Stimulated activated CD4-positive, alpha-beta T cell treated with anti-CD3 and anti-CD28 coated beads, Interleukin-15, amount 100 ng/mL, for 24 hours (primary cell): ENCODE measurements around the gene IL17REL.

Experiments
- DNase-seq: peaks from one replicate; pipeline ENCODE4 v3.0.0-alpha.2; 2020

Gene IL17REL

GRCh38 chr22:50045211-50046018, 32.9 kb upstream of the IL17REL start:
- DNase-seq: no peak

DNA sequence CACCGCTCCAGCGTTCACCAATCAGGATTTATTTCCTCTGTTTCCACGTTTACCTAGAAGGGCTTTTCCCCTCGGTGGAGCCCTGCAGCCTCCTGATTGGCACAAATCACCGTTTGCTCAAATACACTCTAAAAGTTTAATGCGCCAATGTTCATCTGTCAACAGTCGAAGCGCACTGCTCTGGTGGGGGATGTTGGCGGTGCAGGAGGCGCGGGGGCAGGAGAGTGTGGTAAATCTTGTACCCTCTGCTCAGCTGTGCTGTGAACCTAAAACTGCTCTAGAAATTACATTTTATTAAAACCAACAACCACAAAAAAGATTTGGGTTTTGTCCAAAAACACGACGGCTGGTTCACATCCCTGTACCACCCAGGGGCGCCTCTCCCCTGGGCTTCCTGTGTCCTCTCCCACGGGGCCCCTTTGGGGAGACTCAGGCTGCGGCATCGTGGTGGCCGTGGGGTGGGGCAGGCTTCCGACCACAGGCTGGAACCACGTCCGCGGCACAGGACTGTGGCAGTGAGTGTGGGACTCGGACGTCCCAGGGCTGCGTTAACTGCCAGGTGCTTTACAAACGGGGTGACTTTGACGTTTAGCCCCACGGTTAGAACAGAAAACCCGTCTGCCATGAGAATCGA, 32.0 kb upstream of the IL17REL start:
- DNase-seq: no peak

GRCh38 chr22:50041361-50042065, 28.9 kb upstream of the IL17REL start:
- DNase-seq: no peak

DNA sequence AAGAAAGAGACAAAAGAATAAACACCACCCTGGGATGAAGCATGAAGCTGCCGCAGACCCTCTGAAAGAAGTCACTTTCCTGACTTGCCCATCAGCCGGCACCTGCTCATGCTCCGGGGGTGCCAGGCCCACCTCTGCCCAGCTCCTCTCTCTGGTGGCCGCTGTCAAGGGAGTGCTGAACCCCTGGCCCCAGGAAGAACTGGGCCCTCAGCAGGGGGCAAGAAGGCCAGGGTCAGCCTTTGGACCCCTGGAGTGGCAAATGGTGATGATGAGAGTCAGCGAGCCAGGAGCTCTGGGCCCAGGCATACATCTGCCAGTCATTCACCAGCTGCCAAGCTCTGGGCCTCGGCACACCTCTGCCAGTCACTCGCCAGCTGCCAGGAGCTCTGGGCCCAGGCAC, 28.2 kb upstream of the IL17REL start:
- DNase-seq: no peak

- no peak for DNase-seq
These were observed 27.3 kb upstream of the IL17REL start for GRCh38 chr22:50039669-50040443.

DNA sequence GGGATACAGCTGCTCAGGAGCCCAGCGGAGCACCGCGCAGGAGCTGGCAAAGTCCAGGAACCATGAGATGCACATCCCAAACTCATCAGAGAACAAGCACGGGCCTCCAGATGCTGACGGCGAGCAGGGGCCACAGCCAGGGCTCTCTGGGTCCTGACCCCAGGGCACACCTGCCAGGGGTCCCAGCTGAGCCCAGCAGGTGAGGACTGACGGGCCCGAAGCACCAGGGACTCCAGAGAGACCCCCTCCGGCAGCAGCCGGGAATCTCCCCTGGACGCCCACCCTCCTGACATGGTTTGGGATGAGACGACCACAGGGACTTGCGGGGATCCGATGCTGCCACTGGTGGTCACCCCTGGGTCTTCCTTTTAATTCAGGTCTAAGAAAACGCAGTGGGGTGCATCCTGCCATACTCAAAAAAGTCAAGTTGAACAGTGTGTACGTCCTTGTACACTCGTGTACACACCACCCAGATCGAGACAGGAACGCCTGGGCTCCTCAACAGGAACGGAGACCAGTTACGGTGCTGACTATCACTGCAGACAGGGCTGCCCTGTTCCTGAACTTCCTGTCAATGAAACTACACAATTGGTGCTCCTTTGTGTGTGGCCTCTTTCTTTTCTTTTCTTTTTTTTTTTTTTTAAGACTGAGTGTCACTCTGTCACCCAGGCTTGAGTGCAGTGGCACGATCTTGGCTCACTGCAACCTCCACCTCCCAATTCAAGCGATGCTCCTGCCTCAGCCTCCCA, 23.6 kb upstream of the IL17REL start:
- DNase-seq: no peak

GRCh38 chr22:50035131-50035881, 22.7 kb upstream of the IL17REL start:
- no peak for DNase-seq

DNA sequence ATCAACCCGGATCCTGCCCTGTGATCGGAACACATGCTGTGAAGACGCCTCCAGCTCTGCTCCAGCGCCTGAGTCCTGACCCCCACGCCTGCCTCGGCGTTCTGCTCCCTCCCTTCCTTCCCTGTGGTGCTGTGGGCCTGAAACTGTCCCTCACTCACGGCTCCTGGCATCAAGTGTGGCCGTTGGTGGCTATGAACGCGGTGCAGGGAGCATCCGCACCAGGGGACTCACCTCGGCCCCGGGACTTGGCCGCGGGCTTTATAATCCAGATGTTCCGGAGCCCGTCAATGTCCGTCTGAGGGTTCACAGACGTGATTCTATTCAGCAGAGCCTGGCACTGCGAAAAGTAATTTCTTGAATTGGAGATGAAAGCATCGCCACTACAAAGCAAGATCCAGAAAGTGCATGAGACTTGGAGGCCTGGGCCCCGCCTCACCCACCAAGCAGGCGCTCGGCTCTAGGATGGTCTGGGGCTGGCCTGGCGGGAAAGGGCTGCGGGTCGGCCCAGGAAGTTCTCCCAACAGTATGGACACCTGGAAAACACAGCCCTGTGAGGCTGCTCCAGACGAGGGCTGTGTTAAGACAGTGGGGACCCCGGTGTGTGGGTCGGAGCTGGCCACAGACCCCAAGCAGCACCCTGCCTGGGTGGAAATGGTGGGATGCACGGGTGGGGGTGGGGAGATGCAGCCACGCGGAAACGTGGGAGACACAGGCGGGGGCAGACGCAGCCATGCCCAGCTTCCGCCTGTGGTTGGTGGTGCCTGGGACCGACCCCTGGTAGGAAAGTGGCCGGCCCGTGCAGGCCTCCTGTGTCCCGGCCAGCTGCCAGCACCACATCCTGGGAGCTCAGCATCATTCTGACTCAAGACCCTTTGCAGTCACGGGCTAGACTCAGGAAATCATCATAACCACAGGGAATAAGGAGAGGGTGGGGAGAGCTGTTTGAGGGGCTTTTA, 21.8 kb upstream of the IL17REL start:
- no peak for DNase-seq

DNA sequence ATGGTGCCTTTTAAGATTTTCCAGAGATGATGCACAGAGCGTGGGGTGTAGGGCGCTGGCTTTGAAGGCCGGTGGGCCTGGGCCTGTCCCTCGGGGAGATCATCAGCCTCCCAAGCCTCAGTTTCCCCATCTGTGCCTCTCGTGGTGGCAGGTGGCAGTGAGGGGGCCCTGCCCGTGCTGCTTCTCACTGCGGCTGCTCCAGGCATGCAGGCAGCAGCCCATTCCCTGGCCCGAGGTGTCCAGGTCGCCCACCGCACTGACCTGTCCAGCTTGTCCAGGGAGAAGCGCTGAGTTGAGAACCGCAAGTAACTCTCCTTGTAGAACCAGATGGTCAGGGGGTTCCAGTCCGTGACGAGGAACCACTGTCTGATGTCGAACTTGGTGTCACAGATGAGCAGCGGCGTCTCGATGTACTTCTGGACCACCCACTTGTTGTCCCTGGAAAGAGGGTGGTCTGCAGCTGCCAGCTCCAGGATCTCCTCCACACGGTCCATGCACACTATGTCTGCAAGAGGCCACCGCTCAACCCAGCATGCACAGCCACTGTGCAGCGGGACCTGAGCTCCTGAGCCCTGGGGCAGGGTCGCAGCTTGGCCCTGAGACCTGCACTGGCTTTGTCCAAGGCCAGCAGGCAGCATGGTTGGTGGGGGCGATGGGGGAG, 20.5 kb upstream of the IL17REL start:
- no peak for DNase-seq

GRCh38 chr22:50032109-50032871, 19.7 kb upstream of the IL17REL start:
- DNase-seq: no peak

DNA sequence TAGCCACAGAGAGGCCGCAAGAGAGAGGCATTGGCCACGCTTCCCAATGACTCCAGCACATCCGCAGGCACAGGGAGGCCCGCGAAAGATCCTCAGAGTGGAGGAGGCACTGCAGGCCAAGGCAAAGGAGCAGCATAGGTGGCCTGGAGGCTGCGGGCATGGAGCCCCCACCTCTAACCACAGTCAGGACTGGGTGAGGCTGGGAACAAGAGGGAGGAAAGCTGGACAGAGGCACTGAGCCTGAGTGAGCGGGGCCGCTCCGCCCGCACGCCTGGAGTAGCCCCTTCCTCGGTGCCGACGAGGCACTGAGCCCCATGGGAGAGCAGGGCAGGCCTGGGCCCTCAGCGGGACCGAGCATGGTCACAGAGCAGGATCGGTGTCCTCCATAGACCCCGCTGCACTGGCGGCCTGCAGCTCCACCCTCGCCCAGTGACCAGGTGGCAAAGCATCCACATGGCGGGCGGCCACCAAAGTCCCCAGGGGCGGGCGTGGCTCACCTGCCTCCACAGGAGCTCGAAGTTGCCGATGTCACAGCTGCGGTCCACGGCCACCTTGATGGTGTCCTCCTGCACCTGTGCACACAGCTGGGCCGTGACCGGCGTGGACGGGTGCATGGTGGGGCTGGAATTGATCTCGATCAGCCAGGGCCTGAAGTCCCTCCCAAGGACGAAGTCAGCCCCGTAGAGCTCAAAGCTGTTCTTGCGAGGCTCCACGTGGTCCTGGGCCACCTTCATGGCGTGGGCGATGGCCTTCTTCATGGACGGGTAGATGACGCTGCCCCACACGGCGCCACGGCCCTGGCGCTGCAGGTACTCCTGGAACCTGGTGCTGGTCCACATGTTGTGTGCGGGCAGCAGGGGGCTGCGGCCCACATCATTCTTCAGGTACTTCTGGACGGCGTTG, 18.9 kb upstream of the IL17REL start:
- DNase-seq: no peak

DNA sequence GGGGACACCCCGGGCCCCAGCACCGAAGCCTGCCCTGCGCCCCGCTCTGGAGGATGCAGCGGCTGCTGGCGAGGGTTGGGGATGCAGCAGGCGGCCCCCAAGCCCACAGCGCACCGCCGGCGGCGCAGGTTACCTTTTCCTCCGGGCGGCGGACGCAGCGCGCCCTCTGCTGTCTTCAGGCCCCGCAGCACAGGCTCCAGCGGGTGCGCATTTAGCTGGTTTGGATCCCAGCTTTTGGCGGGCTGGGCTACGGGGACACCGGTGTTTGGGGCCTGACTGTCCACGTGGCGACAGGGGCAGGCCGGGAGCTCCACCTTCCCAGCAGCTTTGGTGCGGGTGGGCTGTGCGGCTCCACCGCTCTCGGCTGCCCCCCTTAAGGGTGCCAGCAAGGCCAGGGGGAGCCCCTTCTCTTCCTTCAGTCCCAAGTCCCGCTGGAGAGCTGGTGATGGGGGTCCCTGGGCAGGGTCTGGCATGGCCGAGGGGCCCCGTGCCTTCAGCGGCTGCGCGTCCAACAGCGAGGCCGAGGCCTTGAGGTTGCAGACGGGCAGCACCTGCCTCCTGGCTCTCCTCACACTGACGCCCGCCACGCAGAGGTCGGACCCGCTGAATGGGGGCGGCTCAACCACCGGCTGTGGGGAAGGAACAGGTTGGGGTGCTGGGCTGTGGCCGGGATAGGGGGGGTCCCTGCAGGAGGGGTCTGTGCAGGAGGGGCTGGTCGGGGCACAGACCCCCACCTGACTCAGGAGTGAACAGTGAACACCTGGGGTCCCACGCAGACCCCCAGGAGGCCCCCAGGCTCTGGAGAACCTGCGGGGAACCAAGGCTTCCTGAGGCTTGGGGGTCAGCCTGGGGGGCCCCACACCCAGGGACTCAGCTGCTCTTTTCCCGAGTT, 18.0 kb upstream of the IL17REL start:
- peak; percentile 92 for DNase-seq

- peak; percentile 73 for DNase-seq
These were observed 15.3 kb upstream of the IL17REL start for GRCh38 chr22:50027639-50028537.

- no peak for DNase-seq
These were observed 13.4 kb upstream of the IL17REL start for GRCh38 chr22:50025993-50026392.

- no peak for DNase-seq
These were observed 9.7 kb upstream of the IL17REL start for GRCh38 chr22:50022171-50022819.
